ENCODE results near the gene SUPT4H1. TPM values are rescaled to one million over a fixed set of nuclear protein-coding genes. Genes with fewer than 3 reads are reported as not detected.
A peak's percentile ranks its signal among the peaks of the same experiment; 100 is the strongest.

The SUPT4H1 gene
- total RNA-seq, 1 experiment from 2014 or later: 50.2 TPM

GRCh38 chr17:58382872-58383242 lies 30.9 kb upstream of the SUPT4H1 start:
- no peak for DNase-seq
- Histone ChIP-seq H3K9me3 (ENCODE audit: low read length) (no peaks in the 10 kb centered on the region), H3K9ac (ENCODE audit: low read length) (no peak overlapping the region), H2AFZ (ENCODE audit: low read length) (peak overlapping the region; percentile 72; the same call in 1 of the 2 replicates), H3K36me3 (ENCODE audit: insufficient read depth, low read length) (no peaks in the 10 kb centered on the region), H3K4me2 (ENCODE audit: low read depth, low read length, poor library complexity, severe bottlenecking) (no peak overlapping the region), H3K9me2 (replicated peaks; ENCODE audit: insufficient read depth, low read length) (no peaks in the 10 kb centered on the region), H3K4me3 (ENCODE audit: low read length) (no peak overlapping the region), H3K27ac (ENCODE audit: low read length) (no peak overlapping the region), H4K20me1 (ENCODE audit: insufficient read depth, low read depth, low read length) (no peaks in the 10 kb centered on the region), H3K4me1 (ENCODE audit: low read length) (peaks cover 29% of the 10 kb centered on the region), H3K27me3 (ENCODE audit: low read length) (no peaks in the 10 kb centered on the region), H3K79me2 (ENCODE audit: low read length) (no peaks in the 10 kb centered on the region)

DNA sequence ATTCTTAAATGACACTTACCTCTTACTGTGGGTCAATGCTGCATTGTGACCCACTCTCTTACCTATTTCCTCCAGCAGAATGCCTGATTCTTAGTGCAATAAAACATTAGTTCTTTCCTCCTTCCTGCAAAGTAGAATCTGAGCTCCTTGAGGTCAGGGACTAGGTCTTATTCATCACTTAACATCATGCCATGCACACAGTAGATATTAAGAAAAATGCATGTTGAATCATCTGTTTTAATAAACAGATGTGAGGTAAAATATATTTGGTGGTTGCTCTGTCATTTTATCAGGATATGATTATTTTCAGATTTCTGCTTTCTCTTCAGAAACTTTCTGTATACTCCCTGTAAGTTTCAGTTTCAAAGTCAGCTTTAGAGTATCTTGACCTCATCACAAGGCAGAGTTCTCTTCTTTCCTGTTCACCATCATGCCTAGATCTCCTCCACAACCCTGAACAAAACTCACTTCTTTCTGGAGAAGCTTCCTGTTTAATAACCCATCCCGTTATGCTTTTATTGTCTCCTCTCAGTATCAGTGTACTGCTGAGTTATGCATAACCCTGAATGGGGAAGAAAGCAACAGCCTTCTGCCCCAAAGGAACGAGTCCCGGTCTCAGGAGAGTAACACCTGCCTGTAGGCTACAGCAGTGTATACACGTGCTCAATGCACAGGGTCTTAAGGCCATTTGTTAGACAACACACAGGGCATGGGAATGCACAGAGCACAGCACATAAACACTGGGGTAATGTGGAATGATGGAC lies 30.3 kb upstream of the SUPT4H1 start:
- no peaks in the 10 kb centered on the region for H3K9me3 ChIP-seq (ENCODE audit: low read length)
- peak overlapping the region; percentile 21; the same call in 1 of the 2 replicates for H3K4me3 ChIP-seq (ENCODE audit: low read length)

GRCh38 chr17:58381124-58382035 lies 29.4 kb upstream of the SUPT4H1 start:
- no peak overlapping the region for H3K4me3 ChIP-seq (ENCODE audit: low read length)
- no peaks in the 10 kb centered on the region for H3K9me2 ChIP-seq (replicated peaks; ENCODE audit: insufficient read depth, low read length)
- H3K36me3 ChIP-seq (ENCODE audit: insufficient read depth, low read length): no peaks in the 10 kb centered on the region
- H3K9me3 ChIP-seq (ENCODE audit: low read length): no peaks in the 10 kb centered on the region
- H3K27me3 ChIP-seq (ENCODE audit: low read length): no peaks in the 10 kb centered on the region
- no peaks in the 10 kb centered on the region for H3K79me2 ChIP-seq (ENCODE audit: low read length)
- no peak overlapping the region for H3K27ac ChIP-seq (ENCODE audit: low read length)
- H4K20me1 ChIP-seq (ENCODE audit: insufficient read depth, low read depth, low read length): no peaks in the 10 kb centered on the region
- no peak overlapping the region for H3K4me2 ChIP-seq (ENCODE audit: low read depth, low read length, poor library complexity, severe bottlenecking)
- DNase-seq: no peak
- H3K4me1 ChIP-seq (ENCODE audit: low read length): peaks cover 27% of the 10 kb centered on the region
- no peak overlapping the region for H2AFZ ChIP-seq (ENCODE audit: low read length)
- no peak overlapping the region for H3K9ac ChIP-seq (ENCODE audit: low read length)

More for the DNA sequence above, 30.3 kb upstream of the SUPT4H1 start:
- Histone ChIP-seq H3K4me1 (ENCODE audit: low read length) (peaks cover 27% of the 10 kb centered on the region), H3K27ac (ENCODE audit: low read length) (no peak overlapping the region), H3K9ac (ENCODE audit: low read length) (peak overlapping the region; percentile 28; the same call in 1 of the 2 replicates), H3K27me3 (ENCODE audit: low read length) (no peaks in the 10 kb centered on the region), H3K9me2 (replicated peaks; ENCODE audit: insufficient read depth, low read length) (no peaks in the 10 kb centered on the region), H3K36me3 (ENCODE audit: insufficient read depth, low read length) (no peaks in the 10 kb centered on the region), H4K20me1 (ENCODE audit: insufficient read depth, low read depth, low read length) (no peaks in the 10 kb centered on the region), H2AFZ (ENCODE audit: low read length) (peak overlapping the region; percentile 72; the same call in 1 of the 2 replicates), H3K4me2 (ENCODE audit: low read depth, low read length, poor library complexity, severe bottlenecking) (peak overlapping the region; percentile 45), H3K79me2 (ENCODE audit: low read length) (no peaks in the 10 kb centered on the region)
- DNase-seq: no peak

DNA sequence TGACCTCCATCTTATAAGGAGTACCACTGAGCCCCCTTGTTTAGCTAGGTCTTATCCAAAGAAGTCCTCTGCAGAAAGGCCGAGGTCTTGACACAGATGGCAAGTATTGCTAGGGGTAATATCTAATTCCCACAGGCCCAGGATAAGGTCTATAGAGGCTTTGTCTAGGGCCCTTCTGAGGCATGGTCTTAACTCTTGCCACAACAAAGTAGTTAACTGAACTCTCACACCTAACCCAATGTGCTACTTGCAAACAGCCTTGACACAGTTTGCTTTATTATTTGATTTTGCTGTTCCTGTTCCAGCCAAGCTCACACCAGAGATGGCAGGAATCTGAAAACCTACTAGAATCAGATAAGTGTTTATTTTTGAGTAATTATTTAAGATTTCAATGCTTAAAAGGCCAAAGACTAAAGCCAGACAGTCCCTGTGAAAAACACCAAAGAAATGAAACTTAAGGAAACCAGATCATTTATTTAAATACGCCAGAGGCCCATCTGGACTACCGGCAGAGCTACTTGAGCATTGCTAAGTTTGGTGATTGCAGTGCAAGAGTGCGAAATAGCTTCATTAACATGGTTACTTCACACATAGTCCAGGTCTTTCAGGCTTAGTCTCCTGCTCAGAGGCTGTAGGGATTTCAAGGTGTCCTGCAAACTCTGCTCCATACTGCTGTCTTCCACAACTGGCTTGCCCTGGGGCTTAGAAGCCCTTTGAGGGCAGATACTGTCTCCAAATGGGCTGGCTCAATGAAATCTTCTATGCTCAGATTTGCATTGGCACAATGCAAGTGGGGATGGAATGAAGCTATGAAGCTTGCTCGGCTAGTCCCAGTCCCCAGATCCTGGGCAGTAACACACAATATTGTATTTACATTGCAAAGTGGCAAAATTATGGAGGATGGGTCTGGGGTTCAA lies 28.5 kb upstream of the SUPT4H1 start:
- Histone ChIP-seq H3K4me2 (ENCODE audit: low read depth, low read length, poor library complexity, severe bottlenecking) (no peak overlapping the region), H3K9ac (ENCODE audit: low read length) (no peak overlapping the region), H3K4me1 (ENCODE audit: low read length) (peaks cover 22% of the 10 kb centered on the region), H3K9me2 (replicated peaks; ENCODE audit: insufficient read depth, low read length) (no peaks in the 10 kb centered on the region), H3K27ac (ENCODE audit: low read length) (no peak overlapping the region), H3K4me3 (ENCODE audit: low read length) (no peak overlapping the region), H3K27me3 (ENCODE audit: low read length) (no peaks in the 10 kb centered on the region), H3K79me2 (ENCODE audit: low read length) (no peaks in the 10 kb centered on the region), H3K9me3 (ENCODE audit: low read length) (no peaks in the 10 kb centered on the region), H4K20me1 (ENCODE audit: insufficient read depth, low read depth, low read length) (no peaks in the 10 kb centered on the region), H3K36me3 (ENCODE audit: insufficient read depth, low read length) (no peaks in the 10 kb centered on the region), H2AFZ (ENCODE audit: low read length) (no peak overlapping the region)
- DNase-seq: no peak

DNA sequence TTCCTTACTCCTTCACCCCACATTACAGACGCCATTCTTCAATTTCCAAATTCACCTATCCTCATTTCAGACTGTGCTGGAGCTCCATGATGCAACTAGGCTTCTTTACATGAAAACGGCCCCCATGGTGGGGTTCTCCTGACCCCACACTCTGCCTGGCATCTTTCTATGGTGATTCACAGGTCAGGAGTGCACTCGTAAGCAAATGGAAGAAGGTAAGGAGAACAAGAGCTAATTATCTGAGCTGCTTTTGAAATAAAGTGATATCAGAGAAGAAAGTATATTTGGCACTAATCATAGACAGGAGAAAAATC lies 27.5 kb upstream of the SUPT4H1 start:
- H3K27me3 ChIP-seq (ENCODE audit: low read length): no peaks in the 10 kb centered on the region
- no peaks in the 10 kb centered on the region for H4K20me1 ChIP-seq (ENCODE audit: insufficient read depth, low read depth, low read length)
- H3K4me2 ChIP-seq (ENCODE audit: low read depth, low read length, poor library complexity, severe bottlenecking): no peak overlapping the region
- no peak overlapping the region for H2AFZ ChIP-seq (ENCODE audit: low read length)
- DNase-seq: no peak
- H3K4me1 ChIP-seq (ENCODE audit: low read length): peaks cover 12% of the 10 kb centered on the region
- no peaks in the 10 kb centered on the region for H3K9me3 ChIP-seq (ENCODE audit: low read length)
- no peaks in the 10 kb centered on the region for H3K79me2 ChIP-seq (ENCODE audit: low read length)
- no peak overlapping the region for H3K27ac ChIP-seq (ENCODE audit: low read length)
- no peaks in the 10 kb centered on the region for H3K9me2 ChIP-seq (replicated peaks; ENCODE audit: insufficient read depth, low read length)
- H3K36me3 ChIP-seq (ENCODE audit: insufficient read depth, low read length): no peaks in the 10 kb centered on the region
- H3K4me3 ChIP-seq (ENCODE audit: low read length): no peak overlapping the region
- no peak overlapping the region for H3K9ac ChIP-seq (ENCODE audit: low read length)

DNA sequence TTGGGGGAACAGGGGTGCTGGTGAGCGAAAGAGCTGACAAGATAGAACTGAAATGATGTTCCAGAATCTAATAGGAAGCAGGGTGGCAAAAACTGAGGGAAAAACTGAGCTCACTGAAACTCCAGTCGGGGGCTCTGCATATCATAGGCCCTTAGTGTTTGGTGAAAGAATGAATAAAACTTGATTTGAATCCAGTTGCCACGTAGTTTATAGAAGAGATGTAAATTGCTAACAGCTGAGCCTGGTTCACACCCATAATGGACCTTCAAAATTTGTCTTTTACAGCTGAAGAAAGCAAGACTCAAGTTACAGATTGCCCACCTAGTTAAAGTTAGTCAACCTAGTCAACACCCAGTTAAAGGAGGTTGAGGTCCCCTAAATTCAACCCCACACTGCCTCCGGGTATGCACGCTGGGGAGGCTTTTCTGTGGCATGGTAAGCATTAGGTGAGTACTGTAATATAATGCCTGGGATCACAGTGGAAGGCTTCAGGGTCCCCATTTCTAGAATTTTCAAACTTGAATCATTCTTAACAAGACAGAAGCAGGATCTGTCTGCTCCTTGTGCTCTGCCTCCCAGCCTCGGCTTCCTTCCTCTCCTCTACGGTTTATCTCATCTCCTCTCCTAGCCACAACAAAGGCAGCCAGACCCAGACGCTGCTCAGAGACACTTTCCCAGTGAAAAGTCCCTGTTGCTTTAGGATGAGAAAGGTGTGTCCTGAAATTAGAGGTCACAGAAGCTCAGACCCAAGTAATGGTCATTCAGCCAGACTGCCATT lies 26.9 kb upstream of the SUPT4H1 start:
- no peaks in the 10 kb centered on the region for H3K36me3 ChIP-seq (ENCODE audit: insufficient read depth, low read length)
- H3K27me3 ChIP-seq (ENCODE audit: low read length): no peaks in the 10 kb centered on the region
- no peaks in the 10 kb centered on the region for H3K9me3 ChIP-seq (ENCODE audit: low read length)
- H2AFZ ChIP-seq (ENCODE audit: low read length): no peak overlapping the region
- no peak overlapping the region for H3K4me3 ChIP-seq (ENCODE audit: low read length)
- H3K79me2 ChIP-seq (ENCODE audit: low read length): no peaks in the 10 kb centered on the region
- DNase-seq: no peak
- H4K20me1 ChIP-seq (ENCODE audit: insufficient read depth, low read depth, low read length): no peaks in the 10 kb centered on the region
- no peak overlapping the region for H3K4me2 ChIP-seq (ENCODE audit: low read depth, low read length, poor library complexity, severe bottlenecking)
- no peak overlapping the region for H3K27ac ChIP-seq (ENCODE audit: low read length)
- no peaks in the 10 kb centered on the region for H3K9me2 ChIP-seq (replicated peaks; ENCODE audit: insufficient read depth, low read length)
- H3K9ac ChIP-seq (ENCODE audit: low read length): no peak overlapping the region
- H3K4me1 ChIP-seq (ENCODE audit: low read length): peaks cover 12% of the 10 kb centered on the region

- no peak overlapping the region for H2AFZ ChIP-seq (ENCODE audit: low read length)
- no peak for DNase-seq
- no peaks in the 10 kb centered on the region for H3K9me3 ChIP-seq (ENCODE audit: low read length)
- H3K9me2 ChIP-seq (replicated peaks; ENCODE audit: insufficient read depth, low read length): no peaks in the 10 kb centered on the region
- H3K27me3 ChIP-seq (ENCODE audit: low read length): no peaks in the 10 kb centered on the region
- H3K4me1 ChIP-seq (ENCODE audit: low read length): peaks cover 8% of the 10 kb centered on the region
- no peak overlapping the region for H3K9ac ChIP-seq (ENCODE audit: low read length)
- no peaks in the 10 kb centered on the region for H3K36me3 ChIP-seq (ENCODE audit: insufficient read depth, low read length)
- no peaks in the 10 kb centered on the region for H4K20me1 ChIP-seq (ENCODE audit: insufficient read depth, low read depth, low read length)
- no peaks in the 10 kb centered on the region for H3K79me2 ChIP-seq (ENCODE audit: low read length)
- no peak overlapping the region for H3K4me3 ChIP-seq (ENCODE audit: low read length)
- no peak overlapping the region for H3K27ac ChIP-seq (ENCODE audit: low read length)
- H3K4me2 ChIP-seq (ENCODE audit: low read depth, low read length, poor library complexity, severe bottlenecking): no peak overlapping the region
These were observed 25.7 kb upstream of the SUPT4H1 start for GRCh38 chr17:58377661-58378060.

Measured in Karpas-422 (cell line).